Activated CD4-positive, alpha-beta T cell treated with anti-CD3 and anti-CD28 coated beads, Interleukin-2, amount 50 U/mL, for 24 hours (primary cell): ENCODE results near the gene ERN1.
"Not testable (repeated sequence)": the region's sequence is repeated elsewhere in the genome, so short reads cannot be mapped to it uniquely, and the experiment has no call there.

Source experiments
- DNase-seq, 2 donors: peaks; one replicate each; pipeline ENCODE4 v3.0.0-alpha.2; 2020; ENCODE audit warnings: low read depth in 1 of 2, low spot score in 1 of 2

ERN1 gene

GRCh38 chr17:64036198-64036922, 93.6 kb downstream of the ERN1 start:
- DNase-seq: no peak

- DNase-seq: no peak
These were observed 97.9 kb downstream of the ERN1 start for GRCh38 chr17:64032081-64032480.

GRCh38 chr17:64028874-64029464, 101.0 kb downstream of the ERN1 start:
- DNase-seq: peak; percentile 46 to 64

GRCh38 chr17:64025732-64026294, 104.1 kb downstream of the ERN1 start:
- DNase-seq: peak; percentile 59 to 81

- no peak for DNase-seq
These were observed 104.9 kb downstream of the ERN1 start for GRCh38 chr17:64024781-64025731.

GRCh38 chr17:64024215-64024654, 105.7 kb downstream of the ERN1 start:
- DNase-seq: no peak

GRCh38 chr17:64022611-64023063, 107.3 kb downstream of the ERN1 start:
- no peak for DNase-seq

- DNase-seq: peak; percentile 61 to 82
These were observed 109.7 kb downstream of the ERN1 start, which contains the start of gene ICAM2 for GRCh38 chr17:64020056-64020766. Gene ICAM2 (minus strand): TSS chr17:64020633. CDS start chr17:64006691, 13,942 bp downstream.

- DNase-seq: not testable (repeated sequence)
These were observed 110.4 kb downstream of the ERN1 start for GRCh38 chr17:64019551-64019961.

GRCh38 chr17:64017381-64017980, 112.5 kb downstream of the ERN1 start:
- no peak for DNase-seq

- no peak for DNase-seq
These were observed 113.0 kb downstream of the ERN1 start for GRCh38 chr17:64016974-64017373.

GRCh38 chr17:64016231-64016784, 113.6 kb downstream of the ERN1 start:
- DNase-seq: no peak

- DNase-seq: no peak
These were observed 114.5 kb downstream of the ERN1 start for GRCh38 chr17:64015447-64015846.

GRCh38 chr17:64009571-64010402, 120.2 kb downstream of the ERN1 start:
- no peak for DNase-seq

- DNase-seq: no peak
These were observed 121.1 kb downstream of the ERN1 start for GRCh38 chr17:64008830-64009229.

- DNase-seq: no peak
These were observed 121.6 kb downstream of the ERN1 start for GRCh38 chr17:64008346-64008745.

- DNase-seq: no peak
These were observed 122.1 kb downstream of the ERN1 start for GRCh38 chr17:64007838-64008282.

GRCh38 chr17:64007089-64007837, 122.7 kb downstream of the ERN1 start:
- not testable (repeated sequence) for DNase-seq
